ENCODE data around the gene URGCP. TPM values are rescaled to one million over a fixed set of nuclear protein-coding genes. Genes with fewer than 3 reads are reported as not detected.
A peak's percentile ranks its signal among the peaks of the same experiment; 100 is the strongest.

URGCP gene
- total and polyA plus RNA-seq, 8 donors = 25.5 to 37.5 (median 31.0) TPM

DNA sequence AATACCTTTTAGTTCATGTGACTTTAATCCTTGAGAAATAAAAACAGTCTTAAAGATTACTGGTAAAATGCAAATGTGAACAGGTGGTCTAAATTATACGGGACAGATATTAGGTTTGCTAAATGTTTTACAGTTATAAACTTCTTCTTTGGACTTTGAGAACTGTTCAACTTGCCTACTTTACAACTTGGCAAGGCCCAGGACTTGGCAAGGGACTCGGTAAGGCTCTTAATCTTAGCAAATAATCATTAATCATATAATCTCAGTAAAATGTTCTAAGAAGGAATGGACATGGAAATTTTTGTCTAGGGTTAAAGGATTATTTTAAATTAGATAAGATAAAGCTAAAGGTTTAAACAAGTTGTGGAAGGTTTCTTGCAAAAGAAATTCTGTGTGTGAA, 15.0 kb upstream of the URGCP start:
- no peaks in the 10 kb centered on the region for H3K9me3 ChIP-seq
- TF ChIP-seq, protein P1, sequence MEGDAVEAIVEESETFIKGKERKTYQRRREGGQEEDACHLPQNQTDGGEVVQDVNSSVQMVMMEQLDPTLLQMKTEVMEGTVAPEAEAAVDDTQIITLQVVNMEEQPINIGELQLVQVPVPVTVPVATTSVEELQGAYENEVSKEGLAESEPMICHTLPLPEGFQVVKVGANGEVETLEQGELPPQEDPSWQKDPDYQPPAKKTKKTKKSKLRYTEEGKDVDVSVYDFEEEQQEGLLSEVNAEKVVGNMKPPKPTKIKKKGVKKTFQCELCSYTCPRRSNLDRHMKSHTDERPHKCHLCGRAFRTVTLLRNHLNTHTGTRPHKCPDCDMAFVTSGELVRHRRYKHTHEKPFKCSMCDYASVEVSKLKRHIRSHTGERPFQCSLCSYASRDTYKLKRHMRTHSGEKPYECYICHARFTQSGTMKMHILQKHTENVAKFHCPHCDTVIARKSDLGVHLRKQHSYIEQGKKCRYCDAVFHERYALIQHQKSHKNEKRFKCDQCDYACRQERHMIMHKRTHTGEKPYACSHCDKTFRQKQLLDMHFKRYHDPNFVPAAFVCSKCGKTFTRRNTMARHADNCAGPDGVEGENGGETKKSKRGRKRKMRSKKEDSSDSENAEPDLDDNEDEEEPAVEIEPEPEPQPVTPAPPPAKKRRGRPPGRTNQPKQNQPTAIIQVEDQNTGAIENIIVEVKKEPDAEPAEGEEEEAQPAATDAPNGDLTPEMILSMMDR (IDR thresholded peaks at IDR 0.05) = no peak
- DNase-seq (no peak), ATAC-seq (no peak)
- no peaks in the 10 kb centered on the region for H3K27me3 ChIP-seq
- intact Hi-C loops (cut with DNase I) = no loop called here
- H3K4me1 ChIP-seq = peaks cover 0 to 12% of the 10 kb centered on the region in 2 donors
- no peak overlapping the region for H3K27ac ChIP-seq
- H3K36me3 ChIP-seq = peaks cover 0 to 8% of the 10 kb centered on the region in 2 donors
- no peak overlapping the region for H3K4me3 ChIP-seq

- Histone ChIP-seq H3K4me3 (no peak overlapping the region), H3K27ac (no peak overlapping the region), H3K27me3 (no peaks in the 10 kb centered on the region), H3K36me3 (peaks cover 0 to 8% of the 10 kb centered on the region in 2 donors), H3K4me1 (no peaks in the 10 kb centered on the region), H3K9me3 (no peaks in the 10 kb centered on the region)
- no peak for ATAC-seq
- no peak for DNase-seq
- TF ChIP-seq, protein P1 (IDR thresholded peaks at IDR 0.05) = no peak
- intact Hi-C loops (cut with DNase I) = no loop called here
These were observed 9.5 kb upstream of the URGCP start for GRCh38 chr7:43915907-43916306.

- Histone ChIP-seq H3K4me1 (no peaks in the 10 kb centered on the region), H3K4me3 (no peak overlapping the region), H3K36me3 (peaks cover 0 to 8% of the 10 kb centered on the region in 2 donors), H3K27me3 (no peaks in the 10 kb centered on the region), H3K27ac (no peak overlapping the region), H3K9me3 (no peaks in the 10 kb centered on the region)
- no peak for DNase-seq
- no peak for ATAC-seq
- TF ChIP-seq, protein P1 (IDR thresholded peaks at IDR 0.05) = no peak
- intact Hi-C loops (cut with DNase I) = no loop called here
These were observed 8.4 kb upstream of the URGCP start for GRCh38 chr7:43914795-43915194.

- intact Hi-C loops (cut with DNase I) = no loop called here
- DNase-seq (peak; percentile 35 to 80 (median 51)), ATAC-seq (peak; percentile 49)
- Histone ChIP-seq H3K9me3 (no peaks in the 10 kb centered on the region), H3K4me3 (peak overlapping the region; percentile 56 to 68), H3K27me3 (no peaks in the 10 kb centered on the region), H3K27ac (peak overlapping the region; percentile 80), H3K4me1 (peaks cover 17 to 27% of the 10 kb centered on the region in 2 donors), H3K36me3 (no peaks in the 10 kb centered on the region)
- TF ChIP-seq, protein P1 (IDR thresholded peaks at IDR 0.05) = no peak
These were observed 453 bp downstream of the URGCP start for GRCh38 chr7:43905956-43906330.

DNA sequence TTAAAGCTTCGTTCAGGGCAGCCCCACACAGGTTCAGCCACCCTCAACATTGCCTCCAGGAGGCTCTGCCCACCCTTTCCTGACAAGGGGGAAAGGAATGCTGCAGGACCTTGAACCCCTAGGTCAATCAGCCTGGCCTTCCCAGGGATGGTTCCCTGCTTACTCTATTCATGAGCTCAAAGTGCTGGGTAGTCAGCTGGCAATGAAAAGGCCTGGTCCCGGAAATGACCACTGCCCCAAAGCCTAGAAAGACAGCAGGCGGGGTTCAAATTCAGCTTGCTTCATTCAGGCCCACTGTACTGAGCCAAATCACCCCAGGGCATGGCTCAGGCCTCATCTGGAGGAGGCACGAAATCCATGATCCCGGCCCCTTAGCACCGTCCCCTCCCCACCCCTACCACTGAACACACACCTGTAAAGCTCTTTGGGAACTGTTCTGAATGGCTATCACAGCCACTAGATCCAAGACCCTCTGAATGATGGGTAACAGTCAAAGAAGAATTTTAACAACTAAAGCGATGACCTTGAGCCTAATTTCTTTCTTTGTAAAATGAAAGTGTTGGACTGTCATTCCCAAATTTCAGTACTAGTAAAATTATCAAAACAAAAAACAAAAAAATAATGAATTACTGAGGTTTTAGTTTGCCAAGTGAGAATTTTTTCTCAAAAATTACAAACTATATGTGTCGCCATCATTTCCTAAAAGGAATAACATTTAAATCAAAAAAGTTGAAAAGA, 1.0 kb downstream of the URGCP start:
- peak overlapping the region; percentile 80 for H3K27ac ChIP-seq
- intact Hi-C loops (cut with DNase I) = no loop called here
- ATAC-seq = peak; percentile 56

More for the DNA sequence above, 1.0 kb downstream of the URGCP start:
- TF ChIP-seq, protein P1 (IDR thresholded peaks at IDR 0.05) = no peak
- H3K4me3 ChIP-seq = peak overlapping the region; percentile 56 to 68
- no peaks in the 10 kb centered on the region for H3K9me3 ChIP-seq
- H3K27me3 ChIP-seq = no peaks in the 10 kb centered on the region
- no peaks in the 10 kb centered on the region for H3K36me3 ChIP-seq
- peak in 1 of 4 donors; percentile 32 for DNase-seq
- H3K4me1 ChIP-seq = peaks cover 17 to 27% of the 10 kb centered on the region in 2 donors
